K562 treated with DMSO at 1 percent for 48 hours (cell line): ENCODE data around the gene DLG4. TPM values are rescaled to one million over a fixed set of nuclear protein-coding genes. Genes with fewer than 3 reads are reported as not detected.

Source experiments
- total RNA-seq: library from RNA; unstranded; fragments of 300-600 nt; gene quantifications from 2 replicates; pipeline ENCODE4 v1.2.3, GENCODE V29; 2022; ENCODE audit warnings: low replicate concordance; ENCODE audit errors: extremely low read depth

DLG4 gene
- total RNA-seq, result not detected in 2 replicates

DNA sequence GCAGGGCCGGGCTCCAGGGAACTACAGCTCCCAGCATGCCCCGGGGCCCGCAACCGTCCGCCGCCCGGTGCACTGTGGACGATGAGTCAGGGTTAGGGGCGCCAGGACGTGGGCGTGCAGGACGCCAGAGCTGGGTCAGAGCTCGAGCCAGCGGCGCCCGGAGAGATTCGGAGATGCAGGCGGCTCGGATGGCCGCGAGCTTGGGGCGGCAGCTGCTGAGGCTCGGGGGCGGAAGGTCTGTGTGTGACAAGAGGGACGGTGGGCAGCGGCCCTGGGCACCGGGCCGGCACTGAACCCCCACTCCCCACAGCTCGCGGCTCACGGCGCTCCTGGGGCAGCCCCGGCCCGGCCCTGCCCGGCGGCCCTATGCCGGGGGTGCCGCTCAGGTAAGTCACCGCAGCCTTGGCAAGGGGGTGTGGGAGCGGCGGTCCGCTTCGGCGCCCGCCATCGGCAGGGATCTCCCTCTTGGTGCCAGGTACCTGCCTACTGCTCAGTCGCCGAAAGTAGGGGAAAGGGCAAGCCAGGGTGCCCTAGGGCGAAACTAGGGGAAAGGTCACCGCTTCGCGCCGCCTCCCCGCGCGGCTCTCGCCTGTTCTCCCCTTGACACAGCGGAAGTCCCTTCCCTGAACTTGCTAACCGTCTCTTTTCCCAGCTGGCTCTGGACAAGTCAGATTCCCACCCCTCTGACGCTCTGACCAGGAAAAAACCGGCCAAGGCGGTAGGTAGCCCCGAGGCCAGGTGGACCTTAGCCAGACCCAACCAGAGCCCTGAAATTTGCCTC lies at the start of gene DLG4, which contains the start of gene ACADVL:
DLG4 (minus strand) TSS at position 25 of the 781 bp plus-strand sequence.
ACADVL (plus strand) TSS at position 127 of the 781 bp plus-strand sequence; CDS start at position 174, 47 bp downstream.

GRCh38 chr17:7262192-7262934 lies 42.7 kb upstream of the DLG4 start, which contains the start of gene CLDN7:
CLDN7 (minus strand) TSS chr17:7262478; CDS start chr17:7262043, 435 bp downstream.

DNA sequence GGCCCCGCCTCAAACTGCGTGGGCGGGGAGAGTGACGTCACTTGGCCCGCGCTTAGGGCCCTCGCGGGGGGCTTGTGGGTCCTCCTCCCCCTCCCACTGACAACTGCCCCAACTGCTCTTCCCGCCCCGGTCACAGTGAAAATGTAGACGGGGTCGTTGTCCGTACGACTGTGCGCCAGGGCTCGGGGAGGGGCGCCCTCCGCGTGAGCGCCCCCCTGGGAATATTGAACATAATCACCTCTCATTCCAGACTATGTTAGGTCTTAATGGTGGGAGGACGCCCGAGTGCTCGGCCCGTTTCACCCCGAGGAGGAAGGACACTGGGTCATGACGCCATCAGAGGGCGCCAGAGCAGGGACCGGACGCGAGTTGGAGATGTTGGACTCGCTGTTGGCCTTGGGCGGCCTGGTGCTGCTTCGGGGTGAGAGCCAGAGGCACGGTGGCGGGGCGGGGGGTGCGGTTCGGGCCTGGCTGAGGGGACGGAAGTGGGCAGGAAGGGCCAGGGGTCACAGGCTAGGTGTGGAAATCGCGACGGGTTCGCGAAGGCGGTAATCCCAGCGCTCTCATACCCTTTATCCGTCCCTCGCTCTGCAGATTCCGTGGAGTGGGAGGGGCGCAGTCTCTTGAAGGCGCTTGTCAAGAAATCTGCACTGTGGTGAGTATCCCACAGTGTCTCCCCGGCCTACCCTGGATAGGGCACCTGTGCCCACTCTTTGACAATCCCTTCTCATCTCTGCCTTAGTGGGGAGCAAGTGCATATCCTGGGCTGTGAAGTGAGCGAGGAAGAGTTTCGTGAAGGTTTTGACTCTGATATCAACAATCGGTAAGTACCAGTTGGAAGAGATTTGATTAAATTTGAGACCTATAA lies 32.8 kb upstream of the DLG4 start, which contains the start of gene ELP5:
ELP5 (plus strand) TSS at position 40 of the 868 bp plus-strand sequence; CDS start at position 376, 336 bp downstream.

GRCh38 chr17:7251661-7252175 lies 32.1 kb upstream of the DLG4 start, which contains the start of gene CTDNEP1:
CTDNEP1 (minus strand) TSS chr17:7251734; CDS start chr17:7251296, 438 bp downstream.

GRCh38 chr17:7241783-7242716 lies 22.4 kb upstream of the DLG4 start, which contains the start of gene GABARAP:
GABARAP (minus strand) TSS chr17:7242449; CDS start chr17:7242330, 119 bp downstream.

DNA sequence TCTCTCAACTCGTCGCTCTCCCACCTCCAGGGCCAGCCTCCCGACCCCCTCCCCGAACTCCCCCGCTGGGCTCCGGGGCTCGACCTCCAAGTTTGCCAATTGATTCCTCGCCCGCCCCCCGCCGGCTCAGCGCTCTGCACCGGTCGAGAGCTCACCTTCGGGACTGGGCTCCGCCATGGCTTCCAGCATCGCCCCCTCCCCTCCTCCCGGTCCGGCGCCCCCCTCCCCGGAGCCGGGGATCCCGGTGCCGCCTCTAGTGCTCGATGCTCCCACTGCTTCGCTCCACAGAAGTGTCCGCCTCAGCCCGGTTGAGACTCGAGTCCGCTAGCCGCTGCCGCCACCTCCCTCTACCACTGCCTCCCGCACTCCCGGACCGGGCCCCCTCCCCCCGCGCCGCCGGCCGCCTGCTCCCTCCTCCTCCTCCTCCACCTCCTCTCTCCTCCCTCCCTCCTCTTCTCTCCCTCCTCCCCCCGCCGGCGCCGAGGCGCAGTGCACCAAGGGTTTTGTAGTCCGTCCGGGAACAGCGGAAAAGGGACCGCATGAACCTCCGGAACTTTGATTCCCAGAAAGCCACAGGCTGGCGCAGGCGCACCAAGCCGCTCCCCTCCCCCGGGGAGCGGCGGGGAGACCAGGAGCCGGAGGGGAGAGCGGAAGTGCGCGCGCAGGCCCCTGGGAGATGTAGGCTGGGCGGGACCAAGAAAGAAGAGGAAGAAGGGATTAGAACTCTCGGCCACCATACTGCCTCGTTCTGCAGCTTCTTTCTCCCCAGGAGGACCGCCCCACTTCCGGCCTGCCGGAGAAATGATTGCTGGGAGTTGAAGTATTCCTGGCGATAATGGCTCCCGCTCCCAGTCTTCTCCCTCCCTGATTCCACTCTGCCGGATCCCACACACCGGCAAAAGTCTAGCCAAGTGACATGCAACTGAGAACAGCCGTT lies 19.7 kb upstream of the DLG4 start, which contains the start of gene PHF23:
PHF23 (minus strand) TSS at position 367 of the 937 bp plus-strand sequence; CDS start at position 189, 178 bp downstream.

GRCh38 chr17:7234083-7234951 lies 14.7 kb upstream of the DLG4 start, which contains the start of gene DVL2:
DVL2 (minus strand) TSS chr17:7234517; CDS start chr17:7234262, 255 bp downstream.

GRCh38 chr17:7179317-7180254 lies 40.0 kb downstream of the DLG4 start, which contains the start of gene ASGR1:
ASGR1 (minus strand) TSS chr17:7179370; CDS start chr17:7178563, 807 bp downstream.

Other genes with a start within 250 kb of the DLG4 start
- gene ALOX12, start 223.8 kb downstream of the DLG4 start, total RNA-seq, result not detected in 2 replicates
- gene RNASEK, start 207.2 kb downstream of the DLG4 start, total RNA-seq, result not detected in 2 replicates
- not detected in 2 replicates for gene BCL6B, start 196.8 kb downstream of the DLG4 start, total RNA-seq
- gene SLC16A13, start 183.8 kb downstream of the DLG4 start, total RNA-seq, result not detected in 2 replicates
- not detected in 2 replicates for gene SLC16A11, start 175.7 kb downstream of the DLG4 start, total RNA-seq
- not detected in 2 replicates for gene CLEC10A, start 139.6 kb downstream of the DLG4 start, total RNA-seq
- gene ASGR2, start 105.0 kb downstream of the DLG4 start, total RNA-seq, result not detected in 2 replicates
- gene ASGR1, start 40.5 kb downstream of the DLG4 start, total RNA-seq, result not detected in 2 replicates
- gene ACADVL, start 102 bp upstream of the DLG4 start, total RNA-seq, result 648 TPM in 1 of 2 replicates, not detected in the other
- not detected in 2 replicates for gene DVL2, start 14.7 kb upstream of the DLG4 start, total RNA-seq
- not detected in 2 replicates for gene PHF23, start 19.6 kb upstream of the DLG4 start, total RNA-seq
- not detected in 2 replicates for gene GABARAP, start 22.6 kb upstream of the DLG4 start, total RNA-seq
- gene CTDNEP1, start 31.9 kb upstream of the DLG4 start, total RNA-seq, result not detected in 2 replicates
- not detected in 2 replicates for gene ELP5, start 32.4 kb upstream of the DLG4 start, total RNA-seq
- not detected in 2 replicates for gene CLDN7, start 42.6 kb upstream of the DLG4 start, total RNA-seq
- not detected in 2 replicates for gene SLC2A4, start 61.9 kb upstream of the DLG4 start, total RNA-seq
- not detected in 2 replicates for gene YBX2, start 74.8 kb upstream of the DLG4 start, total RNA-seq
- 875 TPM in 1 of 2 replicates, not detected in the other for gene EIF5A, start 87.8 kb upstream of the DLG4 start, total RNA-seq
- gene GPS2, start 95.5 kb upstream of the DLG4 start, total RNA-seq, result not detected in 2 replicates
- gene NEURL4, start 109.5 kb upstream of the DLG4 start, total RNA-seq, result not detected in 2 replicates
- gene ACAP1, start 116.7 kb upstream of the DLG4 start, total RNA-seq, result not detected in 2 replicates
- not detected in 2 replicates for gene KCTD11, start 132.3 kb upstream of the DLG4 start, total RNA-seq
- gene TMEM95, start 135.3 kb upstream of the DLG4 start, total RNA-seq, result not detected in 2 replicates
- gene TNK1, start 161.3 kb upstream of the DLG4 start, total RNA-seq, result not detected in 2 replicates
- not detected in 2 replicates for gene PLSCR3, start 174.7 kb upstream of the DLG4 start, total RNA-seq
- not detected in 2 replicates for gene TMEM256, start 184.3 kb upstream of the DLG4 start, total RNA-seq
- not detected in 2 replicates for gene NLGN2, start 188.0 kb upstream of the DLG4 start, total RNA-seq
- gene SPEM1, start 200.5 kb upstream of the DLG4 start, total RNA-seq, result not detected in 2 replicates
- gene SPEM2, start 205.8 kb upstream of the DLG4 start, total RNA-seq, result not detected in 2 replicates
- gene SPEM3, start 209.0 kb upstream of the DLG4 start, total RNA-seq, result not detected in 2 replicates
- gene TMEM102, start 215.6 kb upstream of the DLG4 start, total RNA-seq, result not detected in 2 replicates
- gene FGF11, start 219.7 kb upstream of the DLG4 start, total RNA-seq, result not detected in 2 replicates
- gene CHRNB1, start 225.2 kb upstream of the DLG4 start, total RNA-seq, result not detected in 2 replicates